Mucosa of stomach (tissue), 1 donor: ENCODE results near the gene MAN1C1.

Experiments used
- H3K27me3 ChIP-seq: one replicate; pipeline ENCODE4 v1.7.0; 2013; ENCODE audit warnings: mild to moderate bottlenecking, low read length; ENCODE audit not compliant: control insufficient read depth, insufficient read depth
- H3K36me3 ChIP-seq: one replicate; pipeline ENCODE4 v1.7.0; 2013; ENCODE audit warnings: low read length; ENCODE audit not compliant: control insufficient read depth, insufficient read depth
- H3K4me1 ChIP-seq: one replicate; pipeline ENCODE4 v1.7.0; 2013; ENCODE audit warnings: mild to moderate bottlenecking, low read length; ENCODE audit not compliant: control insufficient read depth, insufficient read depth
- H3K4me3 ChIP-seq: one replicate; pipeline ENCODE4 v1.7.0; 2013; ENCODE audit warnings: low read length
- H3K9ac ChIP-seq: one replicate; pipeline ENCODE4 v1.7.0; 2013; ENCODE audit warnings: mild to moderate bottlenecking, low read length, moderate library complexity
- H3K9me3 ChIP-seq: one replicate; pipeline ENCODE4 v1.7.0; 2013; ENCODE audit warnings: mild to moderate bottlenecking, low read length, moderate library complexity; ENCODE audit not compliant: control insufficient read depth
- donor health status: Pancreatic carcinoma.

MAN1C1 gene

GRCh38 chr1:25779894-25780293 is 163.3 kb downstream of the MAN1C1 start:
- no peak overlapping the region for H3K9ac ChIP-seq
- H3K4me1 ChIP-seq = peaks cover 36% of the 10 kb centered on the region
- no peaks in the 10 kb centered on the region for H3K36me3 ChIP-seq
- H3K9me3 ChIP-seq = no peaks in the 10 kb centered on the region
- no peak overlapping the region for H3K4me3 ChIP-seq
- no peaks in the 10 kb centered on the region for H3K27me3 ChIP-seq

- Histone ChIP-seq H3K9me3 (no peaks in the 10 kb centered on the region), H3K4me3 (no peak overlapping the region), H3K4me1 (peaks cover 31% of the 10 kb centered on the region), H3K27me3 (no peaks in the 10 kb centered on the region), H3K36me3 (no peaks in the 10 kb centered on the region), H3K9ac (no peak overlapping the region)
Measured at GRCh38 chr1:25780318-25781129, 163.9 kb downstream of the MAN1C1 start.

DNA sequence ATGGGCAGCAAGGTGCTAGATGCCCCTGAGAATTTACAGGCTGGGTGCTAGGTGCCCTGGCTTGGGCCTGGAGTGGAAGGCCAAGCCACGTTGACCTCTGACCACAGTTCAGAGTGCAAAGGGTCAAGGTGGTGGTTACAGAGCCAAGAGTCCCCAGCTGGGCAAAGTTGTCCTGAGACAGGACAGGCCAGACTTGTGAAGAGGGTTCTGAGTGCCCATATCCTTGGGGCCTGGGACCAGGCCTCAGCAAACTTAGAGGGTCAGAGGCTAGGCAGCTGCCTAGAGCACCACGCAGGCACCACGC is 164.5 kb downstream of the MAN1C1 start:
- Histone ChIP-seq H3K4me3 (no peak overlapping the region), H3K4me1 (peaks cover 26% of the 10 kb centered on the region), H3K36me3 (no peaks in the 10 kb centered on the region), H3K9ac (no peak overlapping the region), H3K9me3 (no peaks in the 10 kb centered on the region), H3K27me3 (no peaks in the 10 kb centered on the region)

- Histone ChIP-seq H3K36me3 (no peaks in the 10 kb centered on the region), H3K9me3 (no peaks in the 10 kb centered on the region), H3K4me3 (no peak overlapping the region), H3K9ac (no peak overlapping the region), H3K27me3 (no peaks in the 10 kb centered on the region), H3K4me1 (peaks cover 25% of the 10 kb centered on the region)
Measured at GRCh38 chr1:25782608-25783201, 166.1 kb downstream of the MAN1C1 start.

DNA sequence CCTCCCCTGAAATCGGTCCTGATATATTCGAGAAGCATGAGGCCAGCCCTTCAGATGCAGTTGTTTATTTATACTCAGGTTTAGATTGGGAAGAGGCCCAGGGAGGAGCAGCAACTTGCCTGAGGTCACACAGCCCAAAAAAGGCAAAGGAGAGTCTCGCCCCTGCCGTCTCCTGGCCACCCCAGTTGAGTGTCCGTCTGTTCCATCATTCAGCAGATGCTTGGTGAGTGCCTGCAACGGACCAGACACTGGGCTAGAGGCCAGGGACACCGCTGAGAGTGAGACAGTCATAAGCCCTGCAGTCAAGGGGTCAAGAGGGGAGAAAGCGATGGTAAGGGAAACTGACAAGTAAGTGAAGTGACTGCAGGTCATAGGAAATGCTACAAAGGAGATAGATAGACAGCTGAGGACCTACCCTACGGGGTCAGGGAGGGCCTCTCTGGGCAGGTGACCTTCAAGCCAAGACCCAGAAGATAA is 168.0 kb downstream of the MAN1C1 start:
- Histone ChIP-seq H3K4me1 (peaks cover 25% of the 10 kb centered on the region), H3K9me3 (no peaks in the 10 kb centered on the region), H3K9ac (no peak overlapping the region), H3K36me3 (no peaks in the 10 kb centered on the region), H3K4me3 (no peak overlapping the region), H3K27me3 (no peaks in the 10 kb centered on the region)

DNA sequence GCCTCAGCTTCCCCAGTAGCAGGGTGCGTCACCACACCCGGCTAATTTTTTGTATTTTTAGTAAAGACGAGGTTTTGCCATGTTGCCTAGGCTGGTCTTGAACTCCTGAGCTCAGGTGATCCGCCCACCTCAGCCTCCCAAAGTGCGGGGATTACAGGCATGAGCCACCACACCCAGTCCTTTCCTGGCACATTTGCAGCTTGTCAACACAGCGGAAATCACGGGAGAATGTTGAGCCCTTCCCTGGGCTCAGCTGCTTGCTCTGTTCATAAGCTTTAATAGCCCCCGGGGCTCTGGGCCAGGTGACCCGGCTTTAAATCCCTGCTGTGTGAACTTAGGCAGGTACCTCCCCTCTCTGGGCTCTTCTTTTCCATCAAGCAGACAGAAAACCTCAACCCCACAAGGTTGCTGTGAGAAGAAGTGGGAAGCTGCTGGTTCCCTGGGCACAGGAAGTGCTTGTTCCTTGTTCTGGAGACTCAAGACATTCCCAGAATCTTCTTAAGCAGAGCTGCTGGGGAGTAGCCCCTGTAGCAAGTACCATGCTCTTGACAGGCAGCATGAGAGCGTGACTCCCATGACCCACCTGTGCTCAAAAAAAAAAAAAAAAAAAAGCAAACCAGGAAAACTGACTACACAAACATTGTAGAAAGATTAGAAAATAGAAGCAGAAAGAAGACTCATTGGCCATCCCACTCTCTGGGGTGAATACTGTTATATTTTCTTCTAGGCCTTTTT is 168.9 kb downstream of the MAN1C1 start:
- Histone ChIP-seq H3K4me1 (peaks cover 21% of the 10 kb centered on the region), H3K9ac (no peak overlapping the region), H3K27me3 (no peaks in the 10 kb centered on the region), H3K36me3 (no peaks in the 10 kb centered on the region), H3K4me3 (no peak overlapping the region), H3K9me3 (no peaks in the 10 kb centered on the region)

DNA sequence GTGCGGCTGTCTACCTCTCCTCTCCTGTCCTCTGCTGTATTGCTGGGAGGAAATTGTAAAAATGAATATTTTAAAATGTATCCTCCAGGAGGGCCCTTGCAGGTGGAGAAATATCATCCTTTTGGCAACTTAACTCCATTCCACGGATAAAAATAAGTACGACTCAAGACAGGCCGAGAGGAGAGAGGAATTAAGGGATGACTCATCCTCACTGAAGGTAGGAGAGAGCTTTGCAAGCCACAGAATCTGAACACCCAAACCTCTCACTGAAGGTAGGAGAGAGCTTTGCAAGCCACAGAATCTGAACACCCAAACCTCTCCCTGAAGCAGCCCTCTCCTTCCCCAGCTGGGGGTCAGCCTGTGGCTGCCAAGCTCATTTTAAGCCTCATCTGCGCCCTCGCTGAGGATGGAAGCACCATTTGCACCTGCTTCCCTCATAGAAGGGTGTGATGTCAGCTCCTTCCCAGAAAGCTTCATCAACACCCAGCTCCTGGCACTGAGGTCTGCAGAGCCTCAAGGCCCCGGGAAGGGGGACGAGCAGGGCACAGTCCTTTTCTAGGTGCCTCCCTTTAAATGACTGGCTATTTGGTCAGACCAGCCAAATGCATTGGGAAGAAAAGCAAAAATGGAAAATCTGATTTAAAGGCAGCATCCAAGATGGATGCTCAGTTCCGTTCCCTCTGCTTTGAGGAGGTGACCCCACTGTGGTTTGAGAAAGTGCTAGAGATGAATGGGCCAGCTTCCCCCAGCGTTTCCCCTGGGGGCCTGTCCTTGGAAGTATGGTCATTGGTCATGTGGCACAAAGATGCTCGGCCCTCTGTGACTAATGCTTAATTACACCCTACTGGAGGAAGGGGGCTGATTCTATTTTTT is 170.5 kb downstream of the MAN1C1 start:
- no peak overlapping the region for H3K9ac ChIP-seq
- no peaks in the 10 kb centered on the region for H3K27me3 ChIP-seq
- no peaks in the 10 kb centered on the region for H3K9me3 ChIP-seq
- no peaks in the 10 kb centered on the region for H3K36me3 ChIP-seq
- H3K4me3 ChIP-seq = no peak overlapping the region
- peaks cover 16% of the 10 kb centered on the region for H3K4me1 ChIP-seq

GRCh38 chr1:25787760-25788166 is 171.2 kb downstream of the MAN1C1 start:
- Histone ChIP-seq H3K27me3 (no peaks in the 10 kb centered on the region), H3K4me3 (no peak overlapping the region), H3K9me3 (no peaks in the 10 kb centered on the region), H3K4me1 (peaks cover 11% of the 10 kb centered on the region), H3K36me3 (no peaks in the 10 kb centered on the region), H3K9ac (no peak overlapping the region)

- Histone ChIP-seq H3K4me3 (no peak overlapping the region), H3K4me1 (peaks cover 8% of the 10 kb centered on the region), H3K9ac (no peak overlapping the region), H3K9me3 (no peaks in the 10 kb centered on the region), H3K36me3 (no peaks in the 10 kb centered on the region), H3K27me3 (no peaks in the 10 kb centered on the region)
Measured at GRCh38 chr1:25790472-25790871, 173.9 kb downstream of the MAN1C1 start.

- no peak overlapping the region for H3K4me3 ChIP-seq
- no peaks in the 10 kb centered on the region for H3K27me3 ChIP-seq
- no peak overlapping the region for H3K9ac ChIP-seq
- H3K36me3 ChIP-seq = no peaks in the 10 kb centered on the region
- peaks cover 21% of the 10 kb centered on the region for H3K4me1 ChIP-seq
- H3K9me3 ChIP-seq = no peaks in the 10 kb centered on the region
Measured at GRCh38 chr1:25792115-25792514, 175.5 kb downstream of the MAN1C1 start.

- Histone ChIP-seq H3K9me3 (no peaks in the 10 kb centered on the region), H3K4me3 (no peak overlapping the region), H3K27me3 (no peaks in the 10 kb centered on the region), H3K36me3 (no peaks in the 10 kb centered on the region), H3K4me1 (peaks cover 22% of the 10 kb centered on the region), H3K9ac (no peak overlapping the region)
Measured at GRCh38 chr1:25793585-25794170, 177.1 kb downstream of the MAN1C1 start.
